CD4-positive, alpha-beta T cell treated with Interleukin-17A for 1 hour (primary cell): ENCODE data around the gene ADNP.
"Not testable (repeated sequence)": the region's sequence is repeated elsewhere in the genome, so short reads cannot be mapped to it uniquely, and the experiment has no call there.

Source experiments
- DNase-seq: peaks from one replicate; pipeline ENCODE4 v3.0.0-alpha.2; 2020

Gene ADNP

DNA sequence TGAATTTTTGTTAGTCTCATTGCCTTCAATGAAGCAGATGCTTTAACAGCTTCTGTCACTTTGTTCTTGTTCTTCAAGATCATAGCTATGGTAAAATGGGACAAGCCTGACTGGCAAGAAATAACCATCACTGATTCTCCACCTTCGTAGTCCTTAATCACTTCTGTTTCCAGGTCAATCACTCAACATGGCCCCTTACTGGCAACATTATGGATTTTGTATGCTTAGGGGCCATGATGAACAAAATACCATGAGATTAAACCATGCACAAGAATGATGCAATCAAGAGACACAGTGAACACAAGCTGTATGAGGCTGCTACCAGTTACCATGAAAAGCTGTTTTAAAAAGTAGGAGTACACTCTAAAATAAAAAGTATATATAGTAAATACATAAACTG is 32.8 kb downstream of the ADNP start:
- no peak for DNase-seq

DNA sequence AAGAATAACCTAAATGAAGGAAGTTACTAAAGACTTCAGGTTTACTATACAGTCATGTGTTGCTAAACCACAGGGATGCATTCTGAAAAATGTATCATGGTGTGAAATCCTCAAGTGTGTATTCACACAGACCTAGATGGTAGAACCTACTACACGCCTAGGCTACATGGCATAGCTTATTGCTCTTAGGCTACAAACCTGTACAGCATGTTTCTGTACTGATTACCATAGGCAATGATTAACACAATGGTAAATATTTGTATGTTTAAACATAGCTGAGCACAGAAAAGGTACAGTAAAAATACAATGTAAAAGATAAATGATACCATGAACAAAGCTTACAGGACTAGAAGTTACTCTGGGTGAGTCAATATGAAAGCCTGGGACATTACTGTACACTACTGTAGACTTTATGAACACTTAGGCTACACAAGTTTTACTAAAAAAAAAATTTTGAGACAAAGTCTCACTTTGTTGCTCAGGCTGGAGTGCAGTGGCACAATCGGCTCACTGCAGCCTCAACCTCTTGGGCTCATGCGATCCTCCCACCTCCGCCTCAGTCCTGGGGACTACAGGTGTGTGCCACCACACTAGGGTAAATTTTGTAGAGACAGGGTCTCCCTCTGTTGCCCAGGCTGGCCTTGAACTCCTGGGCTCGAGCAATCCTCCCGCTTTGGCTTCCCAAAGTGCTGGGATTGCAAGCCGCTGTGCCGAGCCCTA is 36.0 kb downstream of the ADNP start:
- DNase-seq, result no peak

DNA sequence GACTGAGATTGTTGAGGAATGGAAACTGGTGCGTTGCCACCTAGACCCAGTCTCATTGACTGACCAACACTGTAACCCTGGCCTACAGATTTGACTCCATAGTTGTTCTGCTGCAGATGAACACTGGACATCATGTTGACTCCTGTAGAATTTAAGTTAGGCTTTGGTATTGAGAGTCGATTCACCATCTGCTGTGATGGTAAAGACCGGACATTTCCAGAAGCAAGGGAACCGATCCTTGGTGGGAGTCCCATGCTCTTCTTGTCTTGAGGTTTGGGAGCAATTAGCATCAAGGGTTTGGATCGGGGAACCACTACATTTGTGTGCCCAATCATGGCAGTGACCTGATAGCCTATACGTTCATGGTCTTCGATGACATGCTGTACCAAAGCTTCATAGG is 37.6 kb downstream of the ADNP start:
- no peak for DNase-seq

DNA sequence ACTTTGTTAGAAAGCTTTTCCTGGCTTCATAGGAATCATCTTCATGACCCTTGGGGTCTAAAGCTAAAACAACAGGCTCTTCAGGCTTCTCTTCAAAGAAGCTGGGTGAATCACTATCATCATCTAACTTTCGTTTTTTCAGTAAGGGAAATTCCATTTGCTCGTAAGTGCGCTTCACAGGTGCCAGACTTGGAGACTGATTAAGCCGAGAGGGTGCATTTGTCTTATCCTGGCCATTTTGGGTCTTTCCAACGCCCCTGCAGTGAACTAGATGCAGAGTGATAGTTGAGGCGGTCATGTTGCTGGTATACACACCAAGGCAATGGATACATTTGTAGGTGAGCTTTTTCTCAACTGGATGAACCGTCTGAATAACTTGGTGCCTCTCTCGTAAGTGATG is 38.8 kb downstream of the ADNP start:
- DNase-seq, result no peak

DNA sequence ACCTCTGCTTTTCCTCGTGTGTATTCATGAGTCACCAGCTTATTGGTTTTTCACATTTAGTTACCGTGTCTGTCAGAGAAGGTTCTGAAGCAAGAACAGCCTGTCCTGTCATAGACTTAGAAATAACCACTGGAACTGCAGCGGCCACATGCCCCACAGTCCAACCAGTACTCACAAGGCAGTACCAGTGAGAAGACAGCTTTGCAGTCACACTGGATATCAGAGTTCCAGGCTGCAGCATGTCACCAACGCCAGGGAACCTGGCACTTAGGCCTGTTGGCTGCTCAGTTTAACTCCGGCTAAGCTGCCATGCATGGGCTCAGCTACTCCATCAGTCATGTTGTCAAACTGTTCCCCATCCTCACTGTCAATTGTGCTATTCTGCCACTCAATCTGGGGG is 40.1 kb downstream of the ADNP start:
- no peak for DNase-seq

DNA sequence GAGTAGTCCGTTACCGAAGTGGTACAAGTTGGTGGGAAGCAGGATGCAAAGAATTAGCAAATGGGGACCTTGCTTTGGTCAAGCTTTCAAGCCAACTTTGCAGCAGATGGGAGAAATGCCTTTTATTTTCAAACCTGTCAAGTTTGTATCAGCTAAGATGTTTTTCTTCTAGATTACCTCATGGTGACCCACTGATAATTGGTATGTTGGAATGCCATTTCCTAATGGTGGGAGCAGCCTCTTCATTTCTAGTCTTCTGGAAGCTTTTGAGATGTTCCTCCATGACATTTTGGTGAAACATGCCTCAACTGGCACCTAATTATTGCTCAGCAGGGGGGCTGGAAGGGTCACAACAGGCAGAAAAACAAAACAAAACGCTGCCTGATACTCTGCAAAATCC is 43.7 kb downstream of the ADNP start:
- DNase-seq, result no peak

DNA sequence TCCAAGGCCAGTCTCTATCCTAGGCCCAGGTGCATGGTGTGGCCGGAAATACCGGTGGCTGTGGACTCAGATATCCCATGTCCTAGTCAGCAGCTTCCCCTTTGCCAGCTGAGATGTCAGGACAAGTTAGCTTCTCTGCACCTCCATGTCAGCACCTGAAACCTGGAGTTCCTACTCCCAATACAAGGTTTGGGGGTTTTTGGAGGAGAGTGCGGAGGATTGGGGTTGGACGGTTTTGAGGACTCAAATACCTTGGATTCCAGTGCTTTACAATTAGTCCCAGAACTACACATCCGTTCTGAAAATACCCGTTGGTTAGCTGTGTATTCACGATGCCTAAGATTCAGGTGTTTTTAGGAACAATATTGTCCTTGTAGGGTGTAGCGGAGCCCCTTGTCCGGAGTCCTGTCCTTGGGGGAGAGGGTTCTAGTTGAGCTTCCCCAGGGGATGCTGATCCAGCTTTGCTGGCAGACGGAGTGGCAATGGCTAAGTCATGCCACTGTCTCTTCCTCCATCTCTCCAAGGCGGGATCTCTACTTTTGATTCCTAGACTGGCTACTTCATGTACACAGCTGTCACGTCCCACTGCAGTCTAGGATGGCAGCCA is 45.0 kb downstream of the ADNP start:
- DNase-seq, result no peak

DNA sequence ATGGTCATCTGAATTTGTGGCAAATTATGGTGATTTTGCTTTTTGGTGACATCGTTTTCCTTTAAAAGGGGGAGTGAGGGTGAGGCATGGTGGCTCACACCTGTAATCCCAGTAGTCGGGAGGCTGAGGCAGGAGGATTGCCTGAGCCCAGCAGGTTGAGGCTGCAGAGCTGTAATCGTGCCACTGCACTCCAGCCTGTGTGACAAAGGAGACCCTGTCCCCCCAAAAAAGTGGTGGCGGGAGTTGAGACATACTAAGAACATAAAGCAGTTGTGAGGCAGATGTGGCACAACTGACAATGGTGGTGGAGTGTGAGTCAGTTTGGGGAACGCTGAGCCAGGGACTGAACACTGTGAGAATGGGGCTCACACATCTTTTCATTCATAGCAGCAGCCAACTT is 45.5 kb downstream of the ADNP start:
- DNase-seq, result no peak

DNA sequence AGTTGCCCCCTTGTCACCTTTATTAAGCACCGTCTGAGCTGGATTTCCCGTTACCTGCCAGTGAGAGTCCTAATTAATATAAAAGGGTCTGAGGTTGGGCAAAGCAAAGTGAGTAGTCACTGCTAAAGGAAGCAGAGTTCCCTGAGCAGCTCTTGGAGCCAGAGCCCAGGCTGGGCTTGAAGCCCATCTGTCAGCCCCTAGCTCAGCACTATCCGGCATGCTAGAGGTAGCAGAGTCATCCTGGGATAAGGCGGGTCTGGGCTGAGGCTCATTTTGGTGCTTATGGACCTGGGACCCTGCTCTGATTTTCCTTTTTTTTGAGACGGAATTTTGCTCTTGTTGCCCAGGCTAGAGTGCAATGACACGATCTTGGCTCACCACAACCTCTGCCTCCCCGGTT is 46.2 kb downstream of the ADNP start:
- no peak for DNase-seq

DNA sequence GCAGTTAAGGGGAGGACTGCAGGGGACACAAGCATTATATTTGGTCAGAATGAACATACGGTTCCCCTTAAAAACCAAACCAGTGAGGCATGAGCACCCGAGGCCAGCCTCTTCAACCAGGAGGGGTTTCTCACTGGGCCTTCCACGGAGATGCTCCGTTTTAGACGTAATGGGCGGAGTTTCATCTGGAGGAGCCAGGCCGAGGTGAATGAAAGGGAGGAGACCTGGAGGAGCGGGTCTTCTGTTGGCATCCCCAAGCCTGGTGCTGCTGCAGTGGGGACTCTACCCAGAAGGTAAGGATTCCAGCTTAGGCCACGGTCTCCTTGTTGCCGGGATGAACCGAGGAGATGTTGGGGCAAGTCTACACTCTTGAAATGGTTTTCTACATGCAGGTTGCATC is 47.4 kb downstream of the ADNP start:
- DNase-seq, result no peak

DNA sequence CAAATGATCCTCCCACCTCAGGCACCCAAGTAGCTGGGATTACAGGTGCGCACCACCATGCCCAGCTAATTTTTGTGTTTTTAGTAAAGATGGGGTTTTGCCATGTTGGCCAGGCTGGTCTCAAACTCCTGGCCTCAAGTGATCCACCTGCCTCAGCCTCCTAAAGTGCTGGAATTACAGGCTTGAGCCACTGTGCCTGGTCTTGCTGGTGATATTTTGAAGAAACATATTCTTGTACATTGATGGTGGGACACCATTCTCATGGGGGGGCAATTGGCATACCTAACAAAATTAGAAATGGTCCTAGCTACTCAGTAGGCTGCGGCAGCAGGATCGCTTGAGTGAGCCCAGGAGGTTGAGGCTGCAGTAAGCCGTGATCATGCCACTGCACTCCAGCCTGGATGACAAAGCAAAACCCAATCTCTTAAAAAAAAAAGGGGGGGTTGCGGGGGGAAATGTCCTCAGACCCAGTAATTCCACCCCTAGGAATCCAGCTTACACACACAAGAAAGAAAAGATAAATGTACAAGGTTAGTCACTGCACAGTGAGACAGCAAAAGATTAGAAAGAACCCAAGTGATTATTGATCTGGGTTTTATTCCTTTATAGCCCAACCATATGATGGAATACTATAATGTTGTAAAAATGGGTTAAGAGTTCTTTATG is 49.3 kb downstream of the ADNP start:
- DNase-seq, result not testable (repeated sequence)

DNA sequence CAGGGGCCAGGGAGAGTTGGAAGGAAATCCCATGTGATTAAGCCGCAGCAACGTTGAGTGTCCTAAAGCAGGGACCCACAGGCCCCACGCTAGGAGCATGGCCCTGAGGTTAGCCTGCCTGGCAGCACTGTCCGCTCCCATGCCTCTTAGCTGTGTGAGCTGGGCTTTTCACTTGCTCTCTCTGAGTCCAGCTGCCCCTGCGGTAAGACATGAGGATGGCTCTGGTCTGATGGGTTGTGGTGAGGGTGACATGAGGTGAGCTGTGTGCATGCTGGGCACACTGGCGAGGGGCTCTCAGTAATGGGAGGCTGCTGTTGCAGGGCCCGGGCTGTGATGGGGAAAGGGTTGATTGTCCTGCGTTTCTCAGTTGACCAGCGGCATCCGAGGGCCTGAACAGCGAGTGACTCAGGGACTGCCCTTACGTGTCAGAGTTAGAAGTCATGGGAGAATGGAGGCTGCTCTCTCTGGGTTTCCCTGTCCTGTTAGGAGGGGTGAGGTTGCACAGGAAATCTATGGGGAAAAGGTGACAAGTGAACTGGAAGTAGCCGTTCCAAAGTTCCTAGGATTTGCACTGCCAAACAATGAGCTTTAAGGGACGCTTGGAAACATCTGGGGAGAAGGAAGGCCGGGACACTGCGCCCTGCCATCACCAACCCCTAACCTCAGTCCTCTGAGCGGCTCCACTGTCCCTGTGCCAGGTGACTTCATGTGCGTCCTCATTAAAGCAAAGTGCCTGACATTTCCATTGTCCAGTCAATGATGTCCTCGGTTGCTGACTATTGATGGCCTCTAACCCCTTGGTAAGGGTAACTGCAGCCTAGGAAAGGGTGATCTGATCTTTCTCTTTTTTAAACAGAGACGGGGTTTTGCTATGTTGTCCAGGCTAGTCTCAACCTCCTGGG is 51.3 kb downstream of the ADNP start:
- no peak for DNase-seq

DNA sequence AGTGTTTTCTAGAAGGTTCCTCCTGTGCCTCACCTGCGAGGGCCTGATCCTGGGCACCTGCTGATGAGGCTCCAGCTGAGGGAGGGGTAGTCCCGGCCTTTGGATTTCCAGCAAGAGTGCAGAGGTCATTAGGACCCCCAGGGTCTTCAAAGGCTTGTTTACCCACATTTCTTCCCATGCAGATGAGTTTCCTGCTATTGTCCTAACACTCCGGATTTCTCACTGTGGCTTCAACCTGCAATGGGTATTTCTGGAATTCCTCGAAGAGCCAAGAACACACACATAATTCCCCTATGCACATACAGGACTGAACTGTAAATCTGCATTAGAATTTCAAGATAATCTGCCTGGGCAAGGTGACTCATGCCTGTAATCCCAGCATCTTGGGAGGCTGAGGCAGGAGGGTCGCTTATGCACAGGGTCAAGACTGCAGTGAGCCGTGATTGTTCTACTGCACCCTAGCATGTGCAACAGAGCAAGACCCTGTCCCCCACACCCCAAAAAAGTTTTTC is 53.9 kb downstream of the ADNP start:
- no peak for DNase-seq

DNA sequence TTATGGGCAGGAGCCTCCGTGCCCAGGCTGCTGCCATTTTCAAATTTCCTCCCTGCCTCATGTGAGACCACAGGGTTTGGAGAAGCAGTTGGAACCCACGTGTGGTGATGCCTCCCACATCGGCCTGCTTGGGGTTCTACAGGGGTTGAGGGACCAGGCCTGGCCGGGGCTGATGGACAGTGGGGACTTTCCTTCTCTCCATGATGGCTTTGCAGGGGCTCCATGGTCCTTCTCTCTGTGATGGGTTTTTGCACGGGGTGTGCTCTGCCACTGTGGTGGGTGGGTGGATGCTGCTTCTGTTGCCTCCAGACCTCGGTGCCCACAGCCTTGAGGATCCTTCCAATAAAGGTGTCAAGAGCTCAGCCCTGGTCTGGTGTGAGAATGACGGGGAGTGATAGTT is 54.4 kb downstream of the ADNP start:
- DNase-seq, result no peak

DNA sequence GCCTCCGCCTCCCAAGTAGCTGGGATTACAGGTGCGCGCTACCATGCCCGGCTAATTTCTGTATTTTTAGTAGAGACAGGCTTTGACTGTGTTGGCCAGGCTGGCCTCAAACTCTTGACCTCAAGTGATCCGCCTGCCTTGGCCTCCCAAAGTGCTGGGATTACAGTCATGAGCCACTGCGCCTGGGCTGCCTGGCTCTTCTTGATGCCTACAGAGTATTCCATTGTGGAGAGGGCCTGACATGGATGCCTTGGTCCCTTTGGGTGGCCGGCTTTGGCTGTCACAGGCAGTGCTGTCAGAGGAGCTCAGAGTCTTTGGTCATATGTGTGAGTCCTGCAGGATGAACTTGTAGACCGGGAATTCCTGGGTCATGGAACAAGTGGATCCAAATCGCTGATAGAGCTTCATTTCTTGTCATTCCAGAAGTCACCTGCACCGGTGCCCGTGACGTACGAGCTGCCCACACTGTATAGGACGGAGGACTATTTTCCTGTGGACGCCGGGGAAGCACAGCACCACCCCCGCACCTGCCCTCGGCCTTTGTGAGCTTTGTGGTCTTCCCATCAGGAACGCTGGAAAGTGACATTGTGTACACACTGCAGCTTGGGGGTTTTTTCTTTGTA is 55.1 kb downstream of the ADNP start:
- no peak for DNase-seq

DNA sequence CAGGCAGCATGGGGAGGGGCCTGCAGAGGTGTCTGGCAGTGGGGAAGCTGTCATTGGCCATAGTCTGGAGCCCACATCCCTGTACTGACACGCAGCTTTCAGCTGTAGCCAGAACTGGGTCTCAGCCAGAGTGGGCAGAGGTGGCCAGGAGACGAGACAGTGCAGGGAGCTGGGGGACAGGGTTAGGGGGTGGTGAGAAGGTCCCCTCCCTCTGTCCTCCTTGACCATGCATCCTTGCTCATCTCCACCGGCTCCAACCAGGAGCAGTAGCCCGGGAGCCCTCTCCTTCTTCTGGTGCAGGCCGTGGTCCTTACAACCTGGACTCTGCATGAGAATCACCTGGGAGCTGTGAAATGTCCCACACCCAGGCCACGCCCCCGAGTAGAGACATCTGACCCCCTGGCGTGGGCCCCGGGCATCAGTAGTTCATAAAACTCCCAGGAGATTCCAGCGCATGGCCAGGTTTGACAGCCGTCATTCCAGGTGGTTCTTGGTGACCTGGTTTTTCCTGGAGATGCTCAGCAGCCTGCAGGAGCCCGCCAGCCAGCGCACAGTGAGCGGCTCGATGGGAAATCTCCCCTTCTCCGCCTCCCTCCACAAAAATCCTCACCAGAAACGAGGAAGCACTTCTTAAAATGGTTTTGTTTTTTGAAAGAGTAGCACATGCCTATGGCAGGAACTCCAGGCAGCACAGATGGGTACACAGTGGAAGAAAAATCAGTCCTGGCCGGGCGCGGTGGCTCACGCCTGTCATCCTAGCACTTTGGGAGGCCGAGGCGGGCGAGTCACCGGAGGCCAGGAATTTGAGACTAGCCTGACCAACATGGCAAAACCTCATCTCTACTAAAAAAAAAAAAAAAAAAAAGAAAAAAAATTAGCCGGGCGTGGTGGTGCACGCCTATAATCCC is 56.2 kb downstream of the ADNP start:
- no peak for DNase-seq

DNA sequence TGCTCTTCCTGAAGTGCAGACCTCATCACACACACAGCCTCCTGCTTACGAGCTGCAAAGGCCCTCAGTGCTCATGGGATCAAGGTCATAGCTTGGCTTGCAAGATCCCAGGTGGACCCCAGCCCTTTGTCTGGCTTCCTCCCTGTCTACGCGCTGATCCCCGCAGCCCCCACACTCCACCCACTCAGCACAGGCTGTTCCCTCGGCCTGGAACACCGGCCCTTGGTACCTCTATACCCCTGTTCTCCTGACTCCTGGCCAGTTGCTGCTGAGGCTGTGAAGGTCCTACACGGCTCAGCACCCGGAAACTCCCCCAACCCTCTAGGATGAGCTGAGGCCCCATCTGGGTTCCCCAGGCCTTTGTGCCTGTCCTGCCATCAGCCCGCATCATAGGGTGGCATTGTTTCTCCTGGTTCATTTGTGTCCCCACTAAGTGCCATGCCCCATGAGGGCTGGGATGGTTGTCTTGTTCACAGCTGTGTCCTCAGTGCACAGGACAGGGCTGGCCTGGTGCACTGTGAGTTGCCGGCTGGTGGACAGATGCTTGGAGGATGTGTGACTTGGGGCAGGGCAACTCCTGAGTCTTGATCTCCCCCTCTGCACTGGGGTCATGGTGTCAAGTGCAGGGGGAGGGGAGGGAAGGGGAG is 57.0 kb downstream of the ADNP start:
- no peak for DNase-seq

DNA sequence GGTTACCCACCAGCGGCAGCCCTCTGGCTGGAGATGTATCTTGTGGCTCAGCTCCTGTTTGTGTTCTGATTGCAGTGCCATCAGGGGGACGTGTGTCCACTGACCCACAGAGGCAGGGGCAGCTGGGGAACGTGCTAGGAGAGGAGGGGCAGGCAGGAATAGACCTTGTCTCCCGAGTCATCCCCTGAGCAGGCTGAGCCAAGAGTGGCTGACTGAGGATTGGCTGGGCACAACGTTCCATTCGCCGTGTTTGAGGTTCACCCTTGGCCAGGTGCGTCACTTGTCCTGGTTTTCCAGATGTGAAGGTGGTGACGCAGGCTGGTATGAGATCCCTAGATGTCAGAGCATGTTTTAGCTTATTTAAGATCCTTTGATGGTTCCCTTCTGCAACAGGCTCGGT is 57.7 kb downstream of the ADNP start:
- no peak for DNase-seq

DNA sequence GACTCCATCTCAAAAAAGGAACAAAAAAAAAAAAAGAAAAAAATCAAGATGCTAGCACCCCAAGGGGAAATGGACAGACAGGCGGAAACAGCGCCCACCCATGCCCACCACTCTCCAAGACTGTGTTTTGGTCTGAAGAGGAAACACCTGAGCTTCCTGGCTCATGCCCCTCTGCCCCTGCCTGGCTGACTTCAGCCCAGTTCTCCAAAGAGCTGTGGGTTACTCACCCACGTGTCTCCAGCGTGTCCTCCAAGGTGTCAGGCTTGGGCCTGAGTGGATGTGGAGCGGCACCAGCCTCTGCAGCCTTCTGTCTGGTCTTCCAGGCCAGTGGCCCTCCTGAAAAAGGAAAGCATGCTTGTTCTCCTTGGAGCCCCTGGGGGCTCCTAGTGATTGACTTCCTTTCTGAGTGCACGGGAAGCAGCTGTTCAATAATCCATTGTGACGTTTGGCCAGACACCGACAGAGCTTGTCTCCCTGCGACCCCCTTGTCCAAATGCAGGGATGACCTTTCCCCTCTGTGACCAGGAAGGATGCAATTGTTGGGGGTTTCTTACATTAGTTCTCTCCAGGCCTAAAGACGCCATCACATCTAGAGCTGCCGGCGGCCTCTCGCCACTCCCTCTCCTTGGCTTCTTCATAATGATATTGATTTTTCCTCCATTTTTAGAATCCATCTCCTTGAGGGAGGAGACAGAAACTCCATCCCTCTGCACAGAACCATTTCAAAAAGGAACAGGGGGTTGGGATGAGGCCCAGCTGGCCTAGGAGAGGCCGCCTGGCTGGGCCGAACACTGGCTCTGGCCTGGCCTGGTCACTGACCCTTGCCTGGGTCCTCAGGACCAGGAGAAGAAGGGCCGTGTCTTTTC is 58.4 kb downstream of the ADNP start:
- no peak for DNase-seq

DNA sequence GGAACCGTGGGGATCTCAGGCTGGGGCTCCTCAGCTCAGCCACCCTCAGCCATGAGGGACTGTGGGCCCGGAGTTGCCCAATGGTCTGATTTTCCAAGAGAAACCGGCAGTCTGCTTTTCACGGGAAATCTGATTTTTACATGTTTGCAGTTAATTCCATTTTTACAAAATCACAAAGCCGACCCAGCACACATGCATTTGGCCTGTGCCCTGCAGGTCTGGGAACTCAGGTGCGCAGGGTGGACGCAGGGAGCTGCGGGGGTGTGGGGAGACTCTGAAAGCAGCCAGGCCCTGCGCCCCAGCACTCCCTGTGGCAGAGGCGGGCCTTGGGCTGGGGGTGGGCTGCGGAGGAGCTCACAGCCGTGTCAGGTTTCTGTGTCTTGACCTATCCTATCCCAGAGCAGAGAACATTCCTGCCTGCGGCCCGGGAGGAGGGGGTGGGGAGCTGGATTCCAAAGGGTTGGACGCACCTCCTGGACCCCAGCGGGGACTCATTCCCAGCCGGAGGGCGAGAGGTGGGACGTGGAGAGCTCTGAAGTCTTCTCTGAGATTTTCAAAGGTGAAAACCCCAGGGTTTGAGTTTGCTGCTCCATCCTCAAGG is 60.6 kb downstream of the ADNP start:
- no peak for DNase-seq
